Skin of body (tissue), 3 donors: Measurements from ENCODE around the gene IPO11. TPM values are rescaled to one million over a fixed set of nuclear protein-coding genes. Genes with fewer than 3 reads are reported as not detected.
"Not testable (repeated sequence)": the region's sequence is repeated elsewhere in the genome, so short reads cannot be mapped to it uniquely, and the experiment has no call there.

ENCODE experiments used
- DNase-seq: peaks from one replicate; lab custom pipeline; 2025; lab: John Stamatoyannopoulos, UW
- small RNA-seq: library from RNA; depleted of rRNA; stranded (forward); fragments of <200 nt; gene quantifications from one replicate; pipeline ENCODE3, GENCODE V24; 2014; ENCODE audit warnings: low replicate concordance
- total RNA-seq: library from RNA; depleted of rRNA; stranded (reverse); fragments of >200 nt; gene quantifications from one replicate; pipeline ENCODE4 v1.2.3, GENCODE V29; 2014

IPO11 gene
- total RNA-seq, 1 donor from 2014 or later = 29.2 TPM

- no peak for DNase-seq
Measured at GRCh38 chr5:62643556-62644451, 231.2 kb downstream of the IPO11 start.

- no peak for DNase-seq
Measured at GRCh38 chr5:62645223-62645622, 232.7 kb downstream of the IPO11 start.

GRCh38 chr5:62647241-62647640 lies 234.7 kb downstream of the IPO11 start:
- no peak for DNase-seq

GRCh38 chr5:62649025-62649424 lies 236.5 kb downstream of the IPO11 start:
- DNase-seq = no peak

- no peak for DNase-seq
Measured at GRCh38 chr5:62649476-62650113, 237.0 kb downstream of the IPO11 start.

GRCh38 chr5:62650197-62650596 lies 237.6 kb downstream of the IPO11 start:
- no peak for DNase-seq

GRCh38 chr5:62652225-62652624 lies 239.7 kb downstream of the IPO11 start:
- DNase-seq = no peak

GRCh38 chr5:62653001-62653863 lies 240.7 kb downstream of the IPO11 start:
- DNase-seq = no peak

- no peak for DNase-seq
Measured at GRCh38 chr5:62653864-62654575, 241.5 kb downstream of the IPO11 start.

GRCh38 chr5:62657772-62658171 lies 245.2 kb downstream of the IPO11 start:
- DNase-seq = not testable (repeated sequence)

- no peak for DNase-seq
Measured at GRCh38 chr5:62661126-62661525, 248.6 kb downstream of the IPO11 start.

GRCh38 chr5:62662521-62662920 lies 250.0 kb downstream of the IPO11 start:
- no peak for DNase-seq

- no peak for DNase-seq
Measured at GRCh38 chr5:62671479-62671878, 258.9 kb downstream of the IPO11 start.

- DNase-seq = not testable (repeated sequence)
Measured at GRCh38 chr5:62676596-62676995, 264.0 kb downstream of the IPO11 start.

Small RNA genes within 50 kb of the gene (small RNA-seq; reads per million reads assigned to genes)
- not detected for gene CKS1BP3
- gene RNU6-661P = not detected

Other genes with a start within 250 kb of the IPO11 start
- 55.8 TPM for gene KIF2A, start 106.6 kb upstream of the IPO11 start, total RNA-seq
- gene DIMT1, start 8.9 kb upstream of the IPO11 start, total RNA-seq = 23.9 TPM
- 8.5 TPM for gene LRRC70, start 166.1 kb downstream of the IPO11 start, total RNA-seq